GM12874 (cell line): ENCODE results near the gene CARS1.

Experiments used
- CTCF ChIP-seq: IDR thresholded peaks from 2 replicates; pipeline ENCODE4 v1.5.1; 2011; ENCODE audit warnings: low read depth, mild to moderate bottlenecking, control low read depth, low read length, moderate library complexity; ENCODE audit not compliant: insufficient read depth

The CARS1 gene

GRCh38 chr11:3044915-3045314 lies 12.3 kb downstream of the CARS1 start:
- no peak for TF ChIP-seq CTCF

- TF ChIP-seq CTCF, result no peak
Measured at GRCh38 chr11:3044004-3044403, 13.2 kb downstream of the CARS1 start.

- no peak for TF ChIP-seq CTCF
Measured at GRCh38 chr11:3043315-3043871, 13.8 kb downstream of the CARS1 start.

GRCh38 chr11:3042496-3043314 lies 14.5 kb downstream of the CARS1 start:
- no peak for TF ChIP-seq CTCF

GRCh38 chr11:3041699-3042441 lies 15.4 kb downstream of the CARS1 start:
- no peak for TF ChIP-seq CTCF

- no peak for TF ChIP-seq CTCF
Measured at GRCh38 chr11:3040881-3041280, 16.3 kb downstream of the CARS1 start.

- no peak for TF ChIP-seq CTCF
Measured at GRCh38 chr11:3037945-3038271, 19.3 kb downstream of the CARS1 start.
